HL-60/S4 (cell line): ENCODE measurements around the gene BNC2.

ENCODE experiments used
- in situ Hi-C: fragments of 300-500 bp; cut with MboI; formaldehyde crosslinking; loops from 2 replicates; pipeline ENCODE4 v1.14.3; 2022; ENCODE audit warnings: low sequenced_read_pairs

BNC2 gene

DNA sequence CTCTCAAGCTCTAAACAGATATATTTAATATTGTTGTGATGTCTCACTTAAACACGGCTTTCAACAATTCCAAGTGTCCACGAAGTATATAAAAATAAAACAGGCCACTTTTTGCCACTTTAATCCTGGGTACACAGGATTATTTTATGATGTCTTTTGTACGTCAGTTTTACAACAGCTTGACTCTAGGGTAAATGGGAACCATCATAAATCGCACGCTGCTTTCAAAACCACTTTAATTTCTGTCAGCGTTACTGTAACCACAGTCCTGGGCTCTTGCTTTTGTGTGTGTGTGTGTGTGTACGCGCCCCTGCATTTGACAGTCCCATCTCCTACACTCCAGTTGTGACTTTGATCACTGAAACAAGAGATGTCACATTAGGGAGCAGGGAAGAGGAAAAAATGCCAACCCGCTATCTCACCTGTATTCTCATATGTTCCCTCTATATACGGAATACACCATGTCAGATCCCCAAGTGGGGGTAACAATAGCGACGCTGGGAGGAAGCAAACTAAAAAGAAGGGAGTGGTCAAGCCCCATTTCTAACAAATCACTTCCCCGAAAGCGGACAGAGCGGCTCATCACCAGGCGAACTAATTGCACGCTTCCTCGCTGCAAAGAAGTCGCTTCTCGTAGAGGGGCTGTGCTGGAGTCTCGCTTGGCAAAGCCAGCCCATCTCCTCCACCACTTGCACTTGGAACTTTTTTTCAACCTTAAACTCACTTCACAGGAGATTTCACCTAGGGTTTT, 1.2 kb downstream of the BNC2 start:
- in situ Hi-C loops = no loop called here

DNA sequence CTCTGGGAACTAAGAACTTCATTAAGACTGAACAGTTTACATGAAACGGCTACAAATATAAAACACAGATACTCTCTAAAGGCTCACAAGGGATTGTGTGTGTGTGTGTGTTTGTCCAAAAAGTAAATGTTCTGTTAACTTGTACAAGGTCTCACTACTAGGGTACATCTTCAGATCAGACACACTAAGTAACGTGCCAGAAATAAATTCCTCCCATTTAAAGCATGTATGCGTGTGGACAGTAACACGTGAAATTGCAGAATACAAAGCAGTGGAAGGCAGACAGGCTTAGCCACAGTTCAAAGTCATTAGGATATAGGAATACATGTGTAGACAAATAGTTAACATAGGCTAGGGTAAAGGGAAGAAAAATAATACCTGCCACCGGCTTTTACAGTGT, 1.8 kb downstream of the BNC2 start:
- in situ Hi-C loops = no loop called here

DNA sequence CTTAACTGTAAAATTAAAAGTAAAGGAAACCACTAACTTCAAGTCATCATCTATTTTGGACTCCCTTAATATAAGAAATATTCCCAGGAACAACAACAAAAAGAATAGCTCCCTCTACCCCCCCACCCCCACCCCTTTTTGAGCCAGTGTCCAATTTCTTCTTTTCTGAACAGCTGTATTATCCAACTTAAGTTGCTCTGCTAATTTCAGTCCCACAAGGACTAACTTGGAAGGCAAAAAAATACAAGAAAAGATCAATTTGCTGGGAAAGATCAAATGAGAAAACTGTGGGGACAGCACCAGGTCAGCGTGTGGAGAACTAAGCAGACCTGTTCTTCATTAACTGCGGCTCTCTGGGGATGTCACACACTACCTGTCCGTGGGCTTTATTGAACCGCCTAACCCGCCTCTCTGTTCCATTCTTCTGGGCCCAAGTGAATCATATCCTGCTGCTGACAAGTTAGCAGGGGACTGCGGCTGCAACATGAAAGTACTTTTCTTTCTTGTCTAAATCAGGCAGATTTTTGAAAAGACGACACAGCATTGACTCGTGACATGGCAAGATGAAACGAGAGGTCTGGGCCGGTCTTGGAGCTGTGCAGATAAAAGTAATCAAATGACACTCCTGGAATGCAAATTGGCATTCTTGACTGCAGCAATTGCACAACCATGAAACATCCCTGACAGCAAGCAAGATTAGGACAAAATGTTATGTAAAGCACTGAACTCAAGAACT, 2.7 kb downstream of the BNC2 start:
- in situ Hi-C loops = no loop called here

DNA sequence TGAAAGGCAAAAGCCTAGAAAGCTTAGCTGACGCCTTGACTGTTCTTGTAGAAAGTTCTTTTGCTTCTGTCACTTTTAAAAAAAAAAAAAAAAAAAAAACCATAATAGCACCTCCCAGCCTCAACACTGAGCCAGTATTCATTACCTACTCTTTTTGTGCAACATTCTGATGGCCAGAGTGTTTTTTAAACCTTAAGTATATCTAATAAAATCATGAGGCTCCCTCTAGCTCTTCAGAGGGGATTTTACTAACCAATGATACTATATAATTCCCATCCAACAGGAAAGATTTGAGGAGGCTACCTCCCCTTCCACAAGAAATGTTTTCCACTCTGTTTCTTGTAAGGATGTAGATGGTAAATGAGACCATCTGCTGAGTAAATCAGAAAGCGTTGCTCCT, 3.9 kb downstream of the BNC2 start:
- in situ Hi-C loops = no loop called here

DNA sequence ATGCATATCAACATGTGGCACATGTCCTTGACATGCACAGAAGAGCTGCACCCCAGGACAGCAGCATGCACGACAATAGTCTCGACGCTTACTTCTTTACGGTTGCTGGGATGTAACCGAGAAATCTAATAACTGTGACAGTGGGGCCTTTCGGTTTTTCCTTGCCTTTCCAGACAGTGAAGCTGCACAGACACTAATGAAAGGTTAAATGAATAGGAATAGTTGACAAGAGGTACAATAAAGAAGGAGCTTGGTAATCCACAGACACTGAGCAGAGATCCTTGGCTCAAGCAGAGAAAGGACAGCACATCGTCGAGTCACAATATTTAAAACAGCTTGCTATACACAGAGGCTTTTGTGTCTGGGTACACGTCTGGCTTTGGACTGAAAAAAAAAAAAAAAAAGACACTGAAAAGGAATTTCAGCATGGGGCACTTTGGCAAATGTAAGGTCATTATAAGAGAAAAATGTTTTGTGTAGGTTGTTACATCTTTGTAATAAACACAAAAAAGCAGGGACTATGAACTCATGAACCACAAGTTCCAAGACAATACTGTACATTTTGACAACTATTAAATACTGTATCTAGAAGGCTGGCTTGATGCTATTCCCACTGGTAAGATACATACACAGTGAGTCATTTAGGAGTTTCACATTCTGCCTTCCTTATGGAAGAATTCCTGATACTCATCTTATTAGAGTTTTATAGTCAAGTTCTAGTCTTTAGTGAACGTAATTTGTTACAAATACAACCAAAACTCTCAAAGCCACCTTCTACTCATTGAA, 5.6 kb downstream of the BNC2 start:
- in situ Hi-C loops = no loop called here

DNA sequence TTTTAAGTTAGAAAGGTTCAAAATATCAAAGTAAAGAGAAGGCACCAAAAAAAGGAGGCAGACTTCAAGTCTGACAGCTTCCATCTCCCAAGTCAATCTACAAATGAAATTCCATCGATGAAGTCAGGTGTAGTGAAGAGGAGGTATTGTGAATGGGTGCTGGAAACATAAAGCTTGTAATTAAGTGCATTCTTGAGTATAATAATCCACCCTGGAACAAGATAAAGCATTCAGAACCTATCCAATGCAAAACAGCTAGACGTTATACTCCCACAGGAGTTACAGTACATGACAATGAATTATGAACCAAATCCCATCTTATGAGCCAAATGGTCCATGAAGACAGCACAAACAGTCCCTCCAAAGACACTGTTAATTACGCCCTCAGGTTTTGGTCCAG, 22.3 kb downstream of the BNC2 start:
- in situ Hi-C loops = no loop called here

DNA sequence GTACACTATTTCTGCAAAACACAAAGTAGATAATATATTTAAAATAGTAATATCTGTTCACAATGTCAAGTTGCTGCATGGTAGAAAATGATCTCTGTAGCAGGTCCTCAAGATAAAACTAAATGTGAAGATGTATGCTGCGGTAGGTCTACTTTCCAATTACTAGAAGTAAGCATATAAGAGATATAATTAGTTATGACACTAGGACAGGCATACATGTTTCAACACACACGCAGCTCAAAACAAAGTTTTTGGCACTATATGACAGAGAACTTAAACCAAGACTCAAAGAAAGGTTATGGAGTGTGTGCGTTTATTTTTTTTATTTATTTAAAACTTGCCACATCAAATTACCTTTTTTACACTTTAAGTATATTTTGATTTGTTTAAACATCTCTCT, 23.5 kb downstream of the BNC2 start:
- in situ Hi-C loops = no loop called here

DNA sequence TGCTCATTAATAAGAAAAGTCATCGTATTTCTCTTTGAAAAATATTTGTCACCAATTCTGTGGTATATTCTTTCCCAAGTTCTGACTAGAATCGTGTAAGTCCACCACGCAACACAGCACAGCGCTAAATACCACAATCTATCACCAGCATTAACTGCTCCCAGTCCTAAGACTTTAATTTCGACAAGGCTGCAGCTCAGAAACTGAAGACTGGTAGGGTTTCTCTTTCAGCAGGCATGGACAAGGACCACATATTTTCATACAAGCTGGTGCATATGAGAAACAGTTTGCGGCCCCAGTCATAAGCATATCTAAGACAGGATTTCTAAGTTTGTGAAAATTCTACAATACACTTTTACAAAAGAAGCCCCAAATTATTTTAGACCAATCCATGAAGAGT, 24.1 kb downstream of the BNC2 start:
- in situ Hi-C loops = no loop called here

DNA sequence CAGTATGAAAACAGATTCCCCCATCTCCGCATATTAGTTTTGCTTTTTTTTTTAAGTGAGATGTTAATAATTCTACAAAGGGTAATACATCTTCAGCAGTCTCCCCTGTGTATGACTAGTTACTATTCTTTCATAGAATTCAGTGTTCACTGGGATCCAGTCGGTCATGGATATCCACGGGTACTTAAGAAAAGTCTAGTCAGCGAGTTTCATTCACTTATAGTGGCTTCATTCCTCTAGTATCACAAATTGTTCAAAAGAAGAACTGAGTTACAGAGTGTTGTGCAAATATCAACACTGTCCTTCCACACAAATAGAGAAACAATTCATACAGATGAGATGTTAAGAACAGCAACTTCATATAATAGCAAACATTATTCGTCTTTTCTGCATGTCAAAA, 35.7 kb downstream of the BNC2 start:
- in situ Hi-C loops = no loop called here

DNA sequence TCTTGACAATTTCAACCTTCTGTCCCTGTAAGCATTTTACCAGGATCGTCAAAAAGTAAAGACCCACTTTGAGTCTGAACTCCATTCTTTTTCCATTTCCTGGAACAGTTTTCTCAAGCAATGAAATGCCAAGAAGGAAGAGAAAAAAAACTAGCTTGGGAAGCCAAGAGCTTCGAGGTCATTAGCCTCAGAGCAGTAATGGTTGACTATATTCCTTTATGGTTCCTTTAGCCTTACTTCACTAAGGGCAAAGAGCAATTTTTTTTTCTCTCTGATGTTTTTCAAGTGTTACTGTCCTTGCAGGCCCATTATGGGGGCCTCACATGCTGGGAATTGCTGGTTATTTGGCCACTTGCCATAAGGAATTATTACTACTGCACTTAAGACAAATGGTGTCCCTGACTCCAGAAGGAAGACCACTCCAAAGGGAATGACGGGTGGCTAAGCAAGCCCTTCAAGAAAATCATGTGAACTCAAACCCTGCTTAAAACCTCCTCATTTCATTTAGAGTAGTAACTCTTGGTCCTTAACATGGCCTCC, 37.1 kb downstream of the BNC2 start:
- in situ Hi-C loops = no loop called here

DNA sequence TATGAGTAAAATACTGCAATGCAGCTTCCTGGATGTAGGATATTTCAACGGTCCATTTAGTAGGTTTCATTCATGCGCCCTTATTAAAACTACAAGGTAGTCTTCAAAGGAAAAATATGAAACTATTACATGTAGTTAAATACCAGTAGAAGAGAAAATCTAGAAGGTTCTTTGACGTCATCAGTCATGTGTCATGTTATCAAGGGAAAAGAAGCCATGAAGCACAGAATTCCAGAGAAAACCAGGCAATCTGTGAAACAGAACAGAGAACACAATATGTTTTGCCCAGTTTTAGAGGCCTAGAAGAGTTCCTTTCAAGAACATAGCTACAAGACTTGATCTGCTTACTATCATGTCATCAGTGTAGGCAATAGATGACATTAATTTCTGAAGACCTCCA, 38.4 kb downstream of the BNC2 start:
- in situ Hi-C loops = no loop called here

DNA sequence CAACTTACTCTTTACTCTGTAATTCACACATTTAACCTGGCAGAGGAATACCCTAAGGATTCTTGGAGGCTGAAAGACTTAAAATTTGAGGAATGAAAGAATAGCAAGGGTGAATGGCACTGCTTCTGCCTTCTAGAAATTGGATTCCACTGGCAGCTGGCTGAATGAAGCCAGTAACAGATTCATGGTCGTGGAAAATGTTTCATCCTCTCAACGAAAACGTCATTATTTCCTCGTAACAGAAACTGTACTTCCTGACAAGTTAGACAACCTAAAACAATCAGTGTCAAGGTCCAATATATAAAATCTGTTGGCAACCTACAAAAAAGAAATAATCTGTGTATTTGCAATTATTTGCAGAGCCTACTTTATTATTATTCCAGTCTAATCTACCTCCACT, 39.7 kb downstream of the BNC2 start:
- in situ Hi-C loops = no loop called here

DNA sequence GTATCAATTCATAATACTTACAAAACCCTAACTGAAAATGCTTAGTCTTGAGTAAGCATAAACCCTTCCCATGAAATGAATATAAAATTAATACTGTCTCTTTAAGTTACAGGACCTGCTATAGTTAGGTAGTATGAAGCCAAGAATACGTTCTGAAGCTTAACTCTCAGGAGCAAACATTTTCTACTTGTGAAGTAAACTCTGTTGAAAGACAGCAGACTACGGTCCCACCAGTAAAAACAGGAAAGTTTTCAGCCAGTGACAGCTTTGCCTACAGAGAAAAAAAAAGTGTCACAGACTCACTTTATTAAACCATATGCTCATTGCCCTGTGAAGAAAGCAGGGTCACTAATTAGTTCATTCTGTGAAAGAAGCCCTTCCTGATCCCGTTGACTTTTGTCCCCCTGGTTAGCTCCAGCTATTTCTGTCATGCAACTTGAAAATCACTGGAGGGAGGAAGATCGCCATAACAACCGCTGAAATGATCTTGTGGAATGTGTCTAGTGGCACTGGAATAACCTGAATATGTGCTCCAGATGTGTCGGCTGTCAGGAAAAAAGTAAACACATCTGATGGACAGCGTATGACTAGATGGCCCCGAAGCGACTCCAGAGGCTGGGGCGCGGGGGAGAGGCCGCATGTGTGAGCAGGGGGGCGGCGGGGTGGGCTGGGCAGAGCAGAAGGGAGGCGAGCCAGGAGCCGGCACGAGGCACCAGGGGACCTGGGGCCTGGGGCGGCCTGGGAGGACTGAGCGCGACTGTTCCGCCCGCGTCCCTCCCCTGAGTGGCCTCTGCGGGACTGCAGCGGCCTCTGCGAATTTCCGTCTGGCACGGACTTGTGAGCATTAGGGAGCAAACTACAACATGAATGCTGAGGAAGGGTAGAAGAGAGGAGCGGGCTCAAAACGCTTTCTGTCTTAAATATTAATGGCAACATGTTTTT, 41.9 kb downstream of the BNC2 start:
- in situ Hi-C loops = no loop called here

DNA sequence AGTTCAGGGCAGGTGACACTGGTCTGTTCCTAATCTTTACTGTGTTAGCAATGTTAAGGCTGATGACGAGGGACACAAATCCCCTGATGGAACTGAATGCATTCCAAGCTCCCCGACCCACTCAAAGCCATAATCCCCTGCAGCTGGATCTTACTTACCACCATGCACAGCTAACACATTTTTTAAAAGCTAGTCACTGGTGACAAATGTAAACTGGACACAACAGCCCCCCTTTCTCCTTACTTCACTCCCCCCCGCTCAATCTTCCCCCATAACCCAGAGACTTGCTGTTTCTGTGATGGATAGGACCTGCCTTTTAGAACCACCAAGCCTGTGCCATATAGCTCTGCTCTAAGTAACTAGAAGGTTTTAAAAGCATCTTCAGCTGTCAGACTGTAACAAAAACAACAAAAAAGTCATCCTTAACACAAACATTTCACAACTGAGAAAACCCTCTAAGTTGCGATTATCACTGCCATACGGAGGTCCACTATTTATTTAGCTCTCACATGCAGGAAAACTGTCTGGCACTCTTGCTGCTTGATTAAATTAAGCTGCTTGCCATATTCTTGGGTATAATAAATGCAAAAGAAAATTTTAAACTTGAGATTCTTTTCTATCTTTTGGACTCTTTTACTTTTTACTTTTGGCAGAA, 44.4 kb downstream of the BNC2 start:
- in situ Hi-C loops = no loop called here

DNA sequence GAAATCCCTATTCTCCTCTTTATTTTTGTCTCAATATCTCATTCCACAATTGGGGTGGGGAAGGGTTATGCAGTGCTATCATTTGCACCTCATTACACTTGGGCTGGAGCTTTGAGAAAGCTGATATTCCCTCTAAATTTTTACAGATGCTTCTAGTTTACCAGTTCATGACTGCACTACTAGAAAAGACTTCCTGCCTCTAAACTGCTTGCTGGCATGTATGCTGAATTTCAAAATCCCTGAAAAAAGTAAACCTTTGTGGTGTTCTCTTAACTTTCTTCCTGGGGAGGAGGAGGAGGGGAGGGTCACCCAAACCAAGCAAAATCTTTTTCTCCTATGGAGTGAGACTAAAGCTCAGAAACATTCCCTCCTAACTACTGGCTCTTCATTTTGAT, 45.1 kb downstream of the BNC2 start:
- in situ Hi-C loops = no loop called here

DNA sequence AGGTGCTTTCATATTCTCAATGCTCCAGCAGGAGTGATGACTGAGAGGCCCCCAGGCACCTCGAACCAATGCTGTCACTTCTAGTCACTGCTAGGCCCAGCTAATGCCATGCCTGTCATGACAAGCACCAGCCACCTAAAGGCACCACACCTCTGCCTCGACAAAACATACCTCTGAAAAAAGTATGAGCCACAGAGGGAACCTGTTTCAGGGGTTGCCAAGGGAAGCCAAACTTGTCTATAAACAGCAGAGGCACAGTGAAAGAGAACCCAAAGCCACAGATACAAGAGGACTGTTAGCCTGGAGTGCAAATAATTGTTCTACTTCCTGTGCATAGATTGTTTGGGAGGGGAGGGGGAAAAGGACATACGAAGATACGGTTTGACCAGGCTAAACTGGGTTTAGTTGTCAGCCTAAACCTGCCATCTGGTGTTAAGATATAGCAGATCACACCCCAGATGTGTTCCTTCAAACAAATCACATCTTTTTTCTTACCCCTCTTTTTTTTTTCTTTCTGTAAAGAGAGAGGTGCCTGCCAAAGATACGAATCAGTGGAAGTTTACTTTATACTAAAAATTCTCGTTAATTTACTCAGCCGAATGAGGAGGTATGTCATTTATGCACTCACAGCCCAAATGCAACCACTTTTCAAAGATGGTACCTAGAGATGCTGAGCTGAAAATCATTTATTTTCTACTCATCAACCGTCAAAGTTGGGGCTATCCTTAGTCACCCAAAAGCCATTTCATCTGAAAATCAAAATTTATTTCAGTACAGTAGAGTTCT, 45.7 kb downstream of the BNC2 start:
- in situ Hi-C loops = no loop called here

DNA sequence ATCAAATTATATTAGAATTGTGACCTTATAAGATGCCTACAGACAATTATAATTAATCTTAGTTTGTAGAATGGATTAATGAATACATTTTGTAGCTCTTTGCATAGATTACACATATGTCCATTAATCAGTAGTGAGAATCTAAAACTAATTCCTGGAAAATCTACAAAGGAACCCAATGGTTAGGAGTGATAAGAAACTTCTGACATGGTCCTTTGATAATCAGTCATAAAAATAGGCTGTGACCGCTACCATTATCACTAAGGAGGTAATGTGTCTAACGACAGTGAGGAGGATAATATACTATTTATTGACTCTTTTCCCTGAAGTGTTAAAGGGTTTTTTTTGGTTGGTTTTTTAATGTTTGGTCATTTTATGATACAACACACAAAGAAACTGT, 46.6 kb downstream of the BNC2 start:
- in situ Hi-C loops = no loop called here

DNA sequence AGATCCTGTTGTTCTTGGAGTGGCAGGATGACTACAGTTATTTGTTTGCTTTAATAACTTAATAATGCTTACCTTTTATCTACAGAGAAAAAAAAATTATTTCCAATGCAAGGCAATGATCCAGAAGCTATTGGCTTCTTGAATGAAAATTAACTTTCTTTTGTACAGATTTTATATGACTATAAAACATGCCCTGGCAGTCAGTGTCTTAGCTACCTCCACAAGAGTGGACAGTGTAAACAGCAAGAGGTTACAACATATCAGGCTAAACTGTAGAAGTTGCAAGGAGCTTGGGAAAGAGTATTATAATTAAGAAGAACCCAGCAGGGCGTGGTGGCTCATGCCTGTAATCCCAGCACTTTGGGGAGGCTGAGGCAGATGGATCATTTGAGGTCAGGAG, 49.1 kb downstream of the BNC2 start:
- in situ Hi-C loops = no loop called here

DNA sequence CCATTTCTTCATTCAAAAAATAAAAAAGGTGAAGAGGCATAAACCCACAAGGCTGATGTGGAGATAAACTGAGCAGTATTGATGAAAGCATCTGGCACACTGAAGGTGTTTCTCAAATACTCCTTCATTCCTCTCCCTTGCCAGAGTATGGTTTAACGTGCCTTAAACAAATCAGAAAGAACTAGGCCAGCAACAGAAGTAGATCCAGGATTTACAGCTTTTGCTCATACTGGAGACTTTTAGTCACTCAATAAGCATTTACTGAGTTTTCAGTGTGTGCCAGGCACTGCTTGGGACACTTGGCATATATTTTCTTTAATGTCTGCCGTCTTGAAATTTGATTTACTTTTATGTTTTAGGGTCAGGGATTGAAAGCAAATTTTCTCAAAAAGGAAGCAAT, 53.0 kb downstream of the BNC2 start:
- in situ Hi-C loops = no loop called here
